Right lobe of liver (tissue), 6 donors: ENCODE results near the gene MRPS11. TPM values are rescaled to one million over a fixed set of nuclear protein-coding genes. Genes with fewer than 3 reads are reported as not detected.

Experiments used
- ATAC-seq, 4 donors: fragments of 200-7000 bp; cut with Tn5 transposase; one replicate each; pipeline ENCODE4 v1.9.1; 2020; ENCODE audit warnings: mild to moderate bottlenecking in 4 of 4, moderate library complexity in 4 of 4
- DNase-seq, 3 donors: peaks; one replicate each; pipeline ENCODE4 v3.0.0-alpha.2; 2020
- H3K27ac ChIP-seq, 3 donors: fragments of 200-600 bp; one replicate each; pipeline ENCODE4 v1.8.0; 2022
- H3K27me3 ChIP-seq, 2 donors: fragments of 200-600 bp; one replicate each; pipeline ENCODE4 v1.8.0; 2022
- H3K36me3 ChIP-seq, 4 donors: fragments of 200-600 bp; sonication (generic) in 1 of 4; one replicate each; pipeline versions ENCODE4 v1.5.1 to v1.8.0; 2017 to 2022; ENCODE audit warnings: control low read depth in 1 of 4
- H3K4me1 ChIP-seq, 4 donors: fragments of 200-600 bp; sonication (generic) in 1 of 4; one replicate each; pipeline versions ENCODE4 v1.5.1 to v1.8.0; 2017 to 2022; ENCODE audit warnings: control low read depth in 1 of 4
- H3K4me3 ChIP-seq, 3 donors: fragments of 200-600 bp; one replicate each; pipeline ENCODE4 v1.8.0; 2022
- H3K9me3 ChIP-seq, 4 donors: fragments of 200-600 bp; sonication (generic) in 1 of 4; one replicate each; pipeline versions ENCODE4 v1.5.1 to v1.8.0; 2017 to 2022; ENCODE audit warnings: control low read depth in 1 of 4
- POLR2A ChIP-seq: fragments of 450-650 bp; IDR thresholded peaks from one replicate; pipeline ENCODE4 v1.6.1; 2017; ENCODE audit warnings: antibody characterized with exemption, mild to moderate bottlenecking
- WGBS: methylation state at CpG from one replicate; pipeline ENCODE4 v1.1.6; 2018; ENCODE audit warnings: low coverage, low lambda C conversion rate; ENCODE audit not compliant: insufficient coverage; ENCODE audit errors: missing lambda C conversion rate; 5-methylcytosine and 5-hydroxymethylcytosine counted together
- intact Hi-C, 2 donors: fragments of 100-400 bp; cut with DNase I; formaldehyde crosslinking; loops; one replicate each; pipeline versions ENCODE4 v1.11.2 to v1.14.1; 2022
- total RNA-seq, 6 experiments: library from RNA; depleted of rRNA in 2 of 6; stranded (reverse); fragments of >200 nt in 2 of 6; fragmentation: NEBNext Ultra II Directional in 3 of 6; extraction: Animal tissue kit (Norgen Biotek cat#: 25700) in 3 of 6; gene quantifications; one replicate each; pipeline versions ENCODE4 v1.1.0 to v1.2.4, GENCODE V29; 2016 to 2023
- TF ChIP-seq, protein P1 (sequence below), 4 donors: fragments of 200-600 bp in 3 of 4; fragments of 450-650 bp in 1 of 4; IDR thresholded peaks; one replicate each; pipeline versions ENCODE4 v1.5.1 to v1.8.0; 2016 to 2022; ENCODE audit warnings: antibody characterized with exemption in 4 of 4, mild to moderate bottlenecking in 2 of 4
- donor health status: DM: no; HTN: yes; CAD: no.
- donor health status: DM: no; HTN: no; CAD: no.
- donor health status: DM: no; HTN: no; CAD: no.
- donor health status: DM: no; HTN: yes; CAD: no.
- donor health status: DM: no; HTN: yes; CAD: no.

MRPS11 gene
- total RNA-seq, 6 experiments from 2014 or later: 25.4 to 38.0 (median 32.7) TPM

DNA sequence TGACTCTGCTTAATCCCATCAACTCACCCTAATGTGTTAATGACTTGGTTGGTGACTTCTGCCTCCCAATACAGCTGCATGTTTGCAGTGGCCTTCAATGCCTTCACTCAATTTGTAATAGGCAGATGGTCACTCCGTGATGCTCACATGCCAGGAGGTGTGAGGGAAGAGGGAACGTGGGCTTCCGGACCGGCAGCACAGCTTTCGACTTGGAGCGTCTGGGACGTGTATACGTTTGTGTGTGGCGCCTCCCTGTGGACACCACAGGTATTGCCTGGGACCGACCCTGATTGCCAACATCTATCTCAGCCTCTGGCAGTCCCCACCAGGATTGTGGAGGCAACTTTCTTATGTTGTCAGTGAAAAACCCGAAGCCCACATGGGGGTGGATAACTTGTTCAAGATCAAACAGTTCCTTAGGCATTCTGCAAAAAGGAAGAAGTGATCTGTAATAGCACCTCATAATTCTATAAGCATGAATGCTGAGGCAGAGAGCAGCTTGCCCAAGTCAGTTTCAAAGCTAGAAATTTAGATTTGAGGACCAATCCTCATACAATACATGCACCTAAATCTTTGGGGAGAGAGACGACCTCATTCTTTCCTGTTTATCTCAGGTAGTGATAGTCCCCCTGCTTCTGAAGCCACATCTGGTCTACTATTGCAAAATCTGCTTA is 17.2 kb upstream of the MRPS11 start:
- peak in 2 of 3 donors; percentile 35 to 49 for DNase-seq
- no peak for TF ChIP-seq POLR2A
- TF ChIP-seq, protein P1, sequence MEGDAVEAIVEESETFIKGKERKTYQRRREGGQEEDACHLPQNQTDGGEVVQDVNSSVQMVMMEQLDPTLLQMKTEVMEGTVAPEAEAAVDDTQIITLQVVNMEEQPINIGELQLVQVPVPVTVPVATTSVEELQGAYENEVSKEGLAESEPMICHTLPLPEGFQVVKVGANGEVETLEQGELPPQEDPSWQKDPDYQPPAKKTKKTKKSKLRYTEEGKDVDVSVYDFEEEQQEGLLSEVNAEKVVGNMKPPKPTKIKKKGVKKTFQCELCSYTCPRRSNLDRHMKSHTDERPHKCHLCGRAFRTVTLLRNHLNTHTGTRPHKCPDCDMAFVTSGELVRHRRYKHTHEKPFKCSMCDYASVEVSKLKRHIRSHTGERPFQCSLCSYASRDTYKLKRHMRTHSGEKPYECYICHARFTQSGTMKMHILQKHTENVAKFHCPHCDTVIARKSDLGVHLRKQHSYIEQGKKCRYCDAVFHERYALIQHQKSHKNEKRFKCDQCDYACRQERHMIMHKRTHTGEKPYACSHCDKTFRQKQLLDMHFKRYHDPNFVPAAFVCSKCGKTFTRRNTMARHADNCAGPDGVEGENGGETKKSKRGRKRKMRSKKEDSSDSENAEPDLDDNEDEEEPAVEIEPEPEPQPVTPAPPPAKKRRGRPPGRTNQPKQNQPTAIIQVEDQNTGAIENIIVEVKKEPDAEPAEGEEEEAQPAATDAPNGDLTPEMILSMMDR (IDR thresholded peaks at IDR 0.05): peak; percentile 43 to 64 (median 52)
- Histone ChIP-seq H3K27me3 (peaks cover 0 to 3% of the 10 kb centered on the region in 2 donors), H3K9me3 (no peaks in the 10 kb centered on the region), H3K4me1 (no peaks in the 10 kb centered on the region), H3K36me3 (no peaks in the 10 kb centered on the region), H3K4me3 (no peak overlapping the region), H3K27ac (no peak overlapping the region)
- 2% methylated on average over 11 of the region's 12 CpGs for WGBS
- intact Hi-C loops: no loop called here
- peak; percentile 42 to 64 (median 56) for ATAC-seq

DNA sequence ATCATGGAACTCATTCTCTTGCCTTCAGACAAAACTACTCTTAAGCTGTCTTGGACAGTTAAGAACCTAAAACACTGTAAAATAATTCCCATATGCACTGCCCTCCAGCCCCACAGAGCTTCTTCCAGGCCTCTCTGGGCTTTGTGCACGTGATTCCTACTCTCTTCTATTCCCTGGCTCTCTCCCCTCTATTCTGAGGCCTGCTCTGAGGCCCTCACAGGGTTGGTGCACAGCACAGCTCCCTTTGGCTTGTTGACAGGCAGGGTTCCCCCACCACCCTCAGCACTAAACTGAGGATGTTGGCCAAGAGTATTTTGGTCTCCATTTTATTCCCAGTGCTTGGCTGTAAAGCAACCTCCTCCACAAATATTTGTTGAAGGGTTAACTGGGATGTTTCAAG is 13.9 kb upstream of the MRPS11 start:
- intact Hi-C loops: no loop called here
- Histone ChIP-seq H3K4me1 (no peaks in the 10 kb centered on the region), H3K4me3 (no peak overlapping the region), H3K9me3 (no peaks in the 10 kb centered on the region), H3K36me3 (peaks cover 0 to 8% (median 1%) of the 10 kb centered on the region in 4 donors), H3K27me3 (peaks cover 0 to 3% of the 10 kb centered on the region in 2 donors), H3K27ac (no peak overlapping the region)
- DNase-seq: no peak
- TF ChIP-seq, protein P1 (IDR thresholded peaks at IDR 0.05): no peak
- no peak for TF ChIP-seq POLR2A
- 36% methylated on average over 1 of the region's 1 CpG for WGBS
- ATAC-seq: no peak

DNA sequence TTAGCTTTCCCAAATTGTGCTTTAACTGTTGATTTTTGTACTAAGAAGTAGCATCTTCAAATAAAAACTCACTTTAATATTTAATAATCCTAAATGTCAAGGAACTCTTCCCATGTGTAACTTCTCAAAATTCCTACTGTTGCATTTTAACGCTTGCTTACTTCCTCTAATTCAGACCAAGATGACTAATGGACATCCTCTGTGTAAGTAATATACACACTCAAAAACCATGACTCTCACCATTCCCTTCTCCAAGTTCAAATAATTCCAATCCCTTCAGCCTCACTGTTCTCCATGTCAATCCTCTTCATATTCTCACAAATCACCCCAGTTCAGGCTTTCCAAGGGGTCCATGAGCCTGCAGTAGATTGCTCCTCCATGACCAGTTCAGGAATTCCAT is 13.3 kb upstream of the MRPS11 start:
- intact Hi-C loops: no loop called here
- peaks cover 0 to 14% (median 4%) of the 10 kb centered on the region in 4 donors for H3K36me3 ChIP-seq
- no peak for ATAC-seq

DNA sequence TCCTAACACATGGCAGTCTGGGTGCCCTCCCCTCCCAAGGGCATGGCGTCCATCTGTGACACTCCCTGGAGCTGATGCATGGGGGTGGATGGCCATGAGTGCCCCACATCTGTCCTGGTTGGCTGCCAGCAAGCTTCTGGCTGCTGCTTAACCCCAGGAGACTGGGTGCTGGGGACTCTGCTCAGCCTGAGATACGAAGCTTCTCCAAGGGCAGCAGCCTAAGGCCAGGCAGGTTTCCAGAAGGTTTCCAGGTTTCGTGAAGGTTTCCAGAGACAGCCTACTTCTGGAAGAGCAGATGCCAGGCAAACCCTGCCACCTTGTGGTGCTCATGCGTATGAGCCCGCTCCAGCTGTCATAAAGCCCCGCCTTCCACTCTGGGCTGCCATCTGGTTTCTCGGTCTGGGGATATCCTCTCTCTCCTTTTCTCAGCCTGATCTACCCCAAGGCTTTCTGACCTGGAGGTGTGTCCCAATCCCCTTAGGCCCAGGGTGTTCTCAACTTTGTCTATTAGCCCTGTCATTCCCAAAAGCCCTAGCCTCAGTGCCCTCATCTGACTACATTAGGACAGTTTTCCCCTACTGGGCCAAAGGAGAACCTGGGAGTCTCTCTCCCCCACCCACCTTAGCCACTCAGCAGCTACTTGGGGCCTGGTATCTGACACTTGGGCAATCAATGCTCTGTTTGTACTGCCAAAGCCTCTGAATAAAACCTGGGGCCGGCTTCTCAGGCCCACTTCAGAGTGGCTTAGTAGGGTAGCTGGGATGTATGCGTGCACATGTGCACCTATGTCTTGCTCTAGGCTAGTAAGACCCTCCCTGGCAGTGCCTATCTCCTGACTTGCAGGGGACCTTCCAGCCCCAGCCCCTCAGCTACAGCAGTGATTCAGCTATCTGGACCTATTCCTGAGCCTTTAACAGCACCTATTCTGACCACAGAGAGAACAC is 12.4 kb upstream of the MRPS11 start:
- peak; percentile 91 to 96 (median 94) for ATAC-seq
- Histone ChIP-seq H3K36me3 (peaks cover 0 to 23% (median 8%) of the 10 kb centered on the region in 4 donors), H3K27me3 (peaks cover 0 to under 1% of the 10 kb centered on the region in 2 donors), H3K9me3 (no peaks in the 10 kb centered on the region), H3K27ac (no peak overlapping the region), H3K4me3 (no peak overlapping the region), H3K4me1 (no peaks in the 10 kb centered on the region)
- 20% methylated on average over 1 of the region's 9 CpGs for WGBS
- TF ChIP-seq, protein P1 (IDR thresholded peaks at IDR 0.05): peak; percentile 42 to 83 (median 78)
- TF ChIP-seq POLR2A: peak; percentile 16
- peak; percentile 49 to 64 (median 54) for DNase-seq
- intact Hi-C loops: no loop called here

More for the DNA sequence above, 13.3 kb upstream of the MRPS11 start:
- TF ChIP-seq, protein P1 (IDR thresholded peaks at IDR 0.05): no peak
- TF ChIP-seq POLR2A: no peak
- Histone ChIP-seq H3K27ac (no peak overlapping the region), H3K4me3 (no peak overlapping the region), H3K9me3 (no peaks in the 10 kb centered on the region), H3K27me3 (peaks cover 0 to 3% of the 10 kb centered on the region in 2 donors), H3K4me1 (no peaks in the 10 kb centered on the region)
- 53% methylated on average over 1 of the region's 1 CpG for WGBS
- no peak for DNase-seq
